AG09309 (cell line): ENCODE data around the gene TBC1D22B.

ENCODE experiments used
- DNase-seq: peaks from one replicate; pipeline ENCODE4 v3.0.0-alpha.2; 2010; ENCODE audit warnings: low read depth
- H3K4me3 ChIP-seq: 2 replicates; pipeline ENCODE4 v1.5.1; 2011; ENCODE audit warnings: mild to moderate bottlenecking, low read depth, low read length, moderate library complexity; ENCODE audit not compliant: control insufficient read depth
- CTCF ChIP-seq: IDR thresholded peaks from 2 replicates; pipeline ENCODE4 v1.5.1; 2011; ENCODE audit warnings: mild to moderate bottlenecking, low read depth, low read length, inconsistent platforms; ENCODE audit not compliant: insufficient read depth, control insufficient read depth; ENCODE audit errors: missing control alignments

The TBC1D22B gene

GRCh38 chr6:37239526-37239925 is 18.0 kb upstream of the TBC1D22B start:
- no peak for DNase-seq
- TF ChIP-seq CTCF: no peak
- H3K4me3 ChIP-seq: no peak overlapping the region

GRCh38 chr6:37239950-37240713 is 17.4 kb upstream of the TBC1D22B start:
- no peak overlapping the region for H3K4me3 ChIP-seq
- DNase-seq: peak; percentile 94
- TF ChIP-seq CTCF: no peak

GRCh38 chr6:37241131-37241530 is 16.4 kb upstream of the TBC1D22B start:
- no peak overlapping the region for H3K4me3 ChIP-seq
- TF ChIP-seq CTCF: no peak
- DNase-seq: no peak

GRCh38 chr6:37241775-37242428 is 15.7 kb upstream of the TBC1D22B start:
- H3K4me3 ChIP-seq: no peak overlapping the region
- no peak for DNase-seq
- no peak for TF ChIP-seq CTCF

- no peak overlapping the region for H3K4me3 ChIP-seq
- TF ChIP-seq CTCF: no peak
- DNase-seq: peak; percentile 96
Measured at GRCh38 chr6:37242429-37243052, 15.0 kb upstream of the TBC1D22B start.

GRCh38 chr6:37243131-37243815 is 14.3 kb upstream of the TBC1D22B start:
- DNase-seq: no peak
- H3K4me3 ChIP-seq: no peak overlapping the region
- no peak for TF ChIP-seq CTCF
